Activated CD4-positive, alpha-beta T cell treated with anti-CD3 and anti-CD28 coated beads, Interleukin-2, amount 50 U/mL, for 4 hours (primary cell): ENCODE results near the gene ALOXE3.
"Not testable (repeated sequence)": the region's sequence is repeated elsewhere in the genome, so short reads cannot be mapped to it uniquely, and the experiment has no call there.

Experiments used
- DNase-seq, 2 experiments: peaks; one replicate each; pipeline ENCODE4 v3.0.0-alpha.2; 2020

The ALOXE3 gene

DNA sequence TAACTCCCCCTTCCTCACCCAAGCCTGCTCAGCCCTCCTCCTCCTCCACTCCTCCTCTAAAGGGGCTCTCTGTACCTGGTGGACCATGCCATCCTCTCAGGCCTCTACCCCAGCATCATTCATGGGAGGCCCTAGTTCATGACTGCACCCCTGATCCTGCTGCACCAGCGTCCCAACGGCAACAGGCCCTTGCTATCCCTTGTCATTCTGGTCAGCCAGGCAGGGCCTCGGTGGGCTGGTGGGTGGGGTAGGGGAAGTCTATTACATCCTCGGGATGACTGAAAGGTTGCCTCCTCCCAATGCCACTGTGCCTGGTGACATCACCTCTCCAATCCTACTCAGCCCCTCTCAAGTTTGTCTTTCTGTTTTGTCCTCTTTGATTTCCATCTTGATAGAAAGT, 50.5 kb downstream of the ALOXE3 start:
- DNase-seq: no peak

DNA sequence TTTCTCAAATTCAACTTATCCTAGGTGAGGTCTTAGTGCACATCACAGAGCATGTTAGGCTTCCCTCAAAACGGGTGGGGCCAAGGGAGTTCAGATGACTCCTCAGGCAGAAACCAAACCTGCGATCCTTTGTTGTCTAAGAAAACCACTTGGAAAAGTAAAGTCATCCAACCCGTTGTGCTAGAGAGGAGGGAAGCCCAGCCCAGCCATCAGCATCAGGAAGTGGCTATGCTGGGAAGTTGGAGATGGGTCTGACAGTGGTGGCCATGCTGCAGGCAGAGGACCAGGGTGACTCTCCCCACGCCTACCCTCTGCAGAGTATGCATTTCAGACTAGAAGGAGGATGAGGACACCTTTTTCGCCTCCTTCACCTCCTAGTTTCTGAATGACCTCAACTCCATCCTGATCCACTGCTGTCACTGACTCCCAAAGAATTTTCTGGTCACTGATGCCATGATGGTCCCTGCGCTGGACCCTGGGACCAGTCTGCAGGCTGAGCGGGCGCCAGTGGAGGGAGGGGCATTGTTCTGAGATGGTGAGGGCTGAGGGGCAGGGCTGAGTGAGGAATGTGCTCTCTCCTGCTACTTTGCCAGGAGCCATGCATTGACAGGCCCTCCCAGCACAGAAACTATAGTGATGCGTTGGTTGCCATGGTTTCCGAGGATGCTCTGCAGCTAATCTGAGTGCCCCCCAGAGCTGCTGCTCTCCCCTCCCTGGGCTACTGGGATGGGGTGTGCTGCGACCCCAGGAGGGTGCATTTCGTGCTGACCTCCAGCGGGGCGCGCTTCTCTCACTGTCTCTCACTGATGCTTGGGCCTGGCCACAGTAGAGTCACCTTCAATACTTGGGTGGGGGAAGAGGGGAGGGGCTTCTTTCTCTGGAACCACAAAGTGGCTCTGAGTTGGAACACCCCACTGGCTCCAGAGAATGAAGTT, 51.2 kb downstream of the ALOXE3 start:
- no peak for DNase-seq

DNA sequence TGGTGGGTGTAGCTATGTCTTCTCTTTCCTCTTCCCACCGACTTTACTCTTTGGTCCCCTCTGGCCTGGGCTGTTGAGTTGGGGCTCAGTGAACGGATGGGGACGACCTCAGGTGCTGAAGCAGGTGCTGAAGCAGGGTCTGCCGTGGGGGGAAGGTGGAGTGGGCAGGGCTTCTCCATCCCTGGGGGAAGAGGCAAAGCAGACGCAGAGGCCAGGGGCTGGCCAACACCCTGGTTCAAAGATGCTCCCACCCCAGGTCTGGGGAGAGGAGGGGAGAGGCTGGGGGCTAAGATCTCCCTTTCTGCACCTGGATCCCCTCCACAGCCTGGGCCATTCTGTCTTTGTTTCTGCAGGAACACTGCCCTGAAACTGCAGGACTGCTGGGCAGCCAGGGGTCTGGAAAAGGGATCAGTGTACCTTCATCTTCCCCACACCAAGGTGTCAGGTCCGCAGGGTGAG, 53.7 kb downstream of the ALOXE3 start:
- DNase-seq: no peak

DNA sequence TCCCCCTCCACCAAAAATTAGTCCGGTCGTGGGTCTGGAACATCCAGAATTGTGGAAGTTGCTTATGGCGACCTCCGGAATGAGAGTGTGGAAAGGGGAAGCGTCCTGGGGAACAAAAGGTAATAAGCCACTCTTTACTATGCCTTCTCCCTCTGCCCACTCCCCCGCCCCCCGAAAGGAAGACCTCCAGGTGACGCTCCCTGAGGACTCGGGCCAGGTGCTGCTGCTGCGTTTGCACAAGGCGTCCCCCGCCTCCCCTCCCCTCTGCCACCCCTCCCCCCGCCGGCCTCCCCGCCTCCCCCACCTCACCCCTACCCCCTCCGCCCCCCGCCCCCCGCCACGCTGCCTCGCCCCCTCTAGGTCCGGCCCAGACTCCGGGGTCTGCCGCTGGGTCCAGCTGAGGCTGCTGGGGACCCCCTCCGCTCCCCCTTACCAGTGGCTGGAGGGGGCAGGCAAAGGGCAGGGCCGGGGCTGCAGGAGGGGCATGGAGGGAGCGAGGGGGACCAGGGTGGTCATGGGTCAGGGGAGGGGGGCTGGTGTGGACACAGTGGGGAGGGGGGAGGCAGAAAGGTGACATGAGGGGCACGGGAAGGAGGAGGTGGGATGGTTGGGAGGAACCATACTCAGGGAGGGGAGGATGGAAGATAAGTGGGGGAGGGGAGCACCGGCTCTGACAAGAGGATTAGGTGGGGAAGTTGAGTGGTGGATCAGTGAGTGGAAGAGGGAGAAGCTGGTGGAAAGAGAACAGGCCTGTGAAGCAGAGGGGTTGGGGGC, 54.4 kb downstream of the ALOXE3 start:
- DNase-seq: no peak

DNA sequence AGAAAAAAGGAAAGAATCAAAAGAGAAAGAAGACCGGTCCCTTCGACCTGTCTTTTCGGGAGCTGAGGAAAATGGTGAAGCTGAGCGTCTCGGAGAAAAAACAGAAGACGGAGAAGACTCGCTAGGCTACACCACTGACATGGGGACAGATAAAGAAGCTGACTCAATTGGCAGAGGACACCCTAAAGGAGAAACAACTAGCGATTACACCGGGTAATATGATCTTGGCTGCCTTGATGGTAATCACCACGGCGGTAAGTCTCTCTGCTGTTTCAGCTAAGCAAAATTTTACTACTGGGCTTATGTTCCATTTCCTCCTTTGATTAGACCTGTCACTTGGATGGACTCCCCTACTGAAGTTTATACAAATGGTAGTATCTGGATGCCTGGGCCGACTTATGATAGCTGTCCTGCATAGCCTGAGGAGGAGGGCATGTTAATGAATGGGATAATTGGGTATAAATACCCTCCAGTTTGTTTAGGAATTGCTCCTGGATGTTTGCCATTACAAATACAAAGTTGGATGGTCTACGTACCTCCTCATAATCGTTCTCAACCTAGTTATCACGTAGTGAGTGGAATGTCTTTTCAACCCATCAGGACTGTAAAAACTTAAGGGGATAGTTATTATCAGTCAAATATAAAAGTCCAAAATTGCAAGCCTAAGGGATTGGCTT, 55.4 kb downstream of the ALOXE3 start:
- DNase-seq: no peak

DNA sequence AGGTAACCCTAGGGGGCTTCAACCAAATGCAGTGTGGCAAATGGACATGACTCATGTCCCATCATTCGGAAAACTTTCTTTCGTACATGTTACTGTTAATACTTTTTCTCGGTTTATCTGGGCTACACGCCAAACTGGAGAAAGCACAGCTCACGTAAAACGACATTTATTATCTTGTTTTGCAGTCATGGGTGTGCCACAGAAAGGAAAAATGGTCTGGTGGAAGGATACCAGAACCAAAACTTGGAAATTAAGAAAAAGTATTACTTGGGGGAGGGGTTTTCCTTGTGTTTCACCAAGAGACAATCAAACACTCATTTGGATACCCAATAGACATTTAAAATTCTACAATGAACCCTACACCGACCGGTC, 55.9 kb downstream of the ALOXE3 start:
- DNase-seq: no peak

DNA sequence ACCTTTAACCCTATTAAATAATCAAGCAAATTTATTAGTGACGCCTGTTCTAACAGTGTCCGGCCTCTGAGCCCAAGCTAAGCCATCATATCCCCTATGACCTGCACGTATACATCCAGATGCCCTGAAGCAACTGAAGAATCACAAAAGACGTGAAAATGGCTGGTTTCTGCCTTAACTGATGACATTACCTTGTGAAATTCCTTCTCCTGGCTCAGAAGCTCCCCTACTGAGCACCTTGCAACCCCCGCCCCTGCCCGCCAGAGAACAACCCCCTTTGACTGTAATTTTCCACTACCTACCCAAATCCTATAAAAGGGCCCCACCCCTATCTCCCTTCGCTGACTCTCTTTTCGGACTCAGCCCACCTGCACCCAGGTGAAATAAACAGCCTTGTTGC, 56.5 kb downstream of the ALOXE3 start:
- DNase-seq: not testable (repeated sequence)

DNA sequence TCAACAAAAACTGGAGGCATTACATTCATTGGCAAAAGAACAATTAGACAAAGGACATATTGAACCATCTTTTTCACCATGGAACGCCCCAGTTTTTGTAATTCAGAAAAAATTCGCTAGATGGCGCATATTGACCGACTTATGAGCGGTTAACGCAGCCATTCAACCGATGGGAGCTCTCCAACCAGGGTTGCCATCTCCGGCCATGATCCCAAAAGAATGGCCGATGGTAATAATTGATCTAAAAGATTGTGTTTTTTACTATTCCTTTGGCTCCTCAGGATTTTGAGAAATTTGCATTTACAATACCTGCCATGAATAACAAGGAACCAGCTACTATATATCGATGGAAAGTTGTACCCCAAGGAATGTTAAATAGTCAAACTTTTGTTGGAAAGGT, 58.0 kb downstream of the ALOXE3 start:
- peak; percentile 46 to 49 for DNase-seq

DNA sequence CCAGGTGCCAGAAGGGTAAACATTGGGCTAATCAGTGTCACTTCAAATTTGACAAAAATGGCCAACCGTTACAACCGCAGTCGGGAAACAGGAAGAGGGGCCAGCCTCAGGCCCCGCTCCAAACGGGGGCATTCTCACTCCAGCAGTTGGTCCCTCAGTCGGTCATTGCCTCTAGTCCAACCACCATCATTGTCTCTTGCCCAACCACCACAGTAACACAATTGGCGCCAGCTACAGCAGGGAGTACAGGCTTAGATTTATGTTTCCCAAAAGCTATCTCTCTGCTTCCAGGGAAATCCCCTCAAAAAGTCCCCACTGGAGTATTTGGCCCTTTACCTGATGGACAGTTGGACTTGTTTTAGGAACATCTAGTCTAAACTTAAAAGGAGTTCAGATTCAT, 59.2 kb downstream of the ALOXE3 start:
- no peak for DNase-seq

DNA sequence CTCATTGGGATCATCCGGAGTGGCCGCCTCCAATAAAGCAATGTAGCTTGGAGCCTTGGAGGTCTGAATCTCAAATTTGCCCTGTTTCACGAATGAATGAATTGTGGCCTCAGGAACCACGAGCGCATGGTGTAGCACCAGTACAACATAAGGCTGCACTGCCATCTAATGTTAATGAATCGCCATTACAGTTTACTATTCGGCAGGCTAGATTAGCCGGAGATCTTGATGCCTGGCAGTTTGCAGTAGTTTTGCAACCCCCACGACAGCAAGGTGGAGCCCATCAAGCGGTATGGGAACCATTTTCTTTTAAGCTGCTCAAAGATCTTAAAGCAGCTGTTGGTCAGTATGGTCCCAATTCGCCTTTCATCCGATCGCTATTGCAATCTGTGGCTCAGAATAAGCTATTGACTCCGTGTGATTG, 60.6 kb downstream of the ALOXE3 start:
- DNase-seq: peak; percentile 26 to 33

DNA sequence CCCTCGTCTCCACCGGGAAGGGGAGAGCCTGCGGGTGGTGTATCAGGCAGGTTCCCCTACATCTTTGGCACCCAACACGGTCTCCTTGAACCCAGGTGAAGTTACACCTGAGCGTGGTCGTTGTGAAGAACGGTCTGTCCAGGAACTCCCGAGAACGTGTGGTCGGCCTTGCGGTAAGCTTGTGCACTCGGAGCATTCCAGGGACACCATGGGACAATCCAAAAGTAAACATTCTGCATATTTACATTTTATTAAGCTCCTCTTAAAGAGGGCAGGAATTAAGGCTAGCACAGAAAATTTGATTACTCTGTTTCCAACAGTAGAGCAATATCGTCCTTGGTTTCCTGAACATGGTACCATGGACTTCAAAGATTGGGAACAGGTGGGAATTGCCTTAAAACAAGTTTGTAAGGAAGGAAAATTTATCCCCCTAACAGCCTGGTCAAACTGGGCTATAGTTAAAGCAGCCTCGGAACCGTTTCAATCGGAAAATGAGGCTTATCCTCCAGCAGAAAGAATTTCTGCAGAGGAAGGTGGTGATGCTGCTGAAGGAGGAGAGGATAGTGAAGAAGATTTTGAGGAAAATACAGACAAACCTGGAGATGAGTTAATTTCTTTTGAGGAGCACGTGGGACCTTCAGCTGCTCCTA, 61.2 kb downstream of the ALOXE3 start:
- no peak for DNase-seq

DNA sequence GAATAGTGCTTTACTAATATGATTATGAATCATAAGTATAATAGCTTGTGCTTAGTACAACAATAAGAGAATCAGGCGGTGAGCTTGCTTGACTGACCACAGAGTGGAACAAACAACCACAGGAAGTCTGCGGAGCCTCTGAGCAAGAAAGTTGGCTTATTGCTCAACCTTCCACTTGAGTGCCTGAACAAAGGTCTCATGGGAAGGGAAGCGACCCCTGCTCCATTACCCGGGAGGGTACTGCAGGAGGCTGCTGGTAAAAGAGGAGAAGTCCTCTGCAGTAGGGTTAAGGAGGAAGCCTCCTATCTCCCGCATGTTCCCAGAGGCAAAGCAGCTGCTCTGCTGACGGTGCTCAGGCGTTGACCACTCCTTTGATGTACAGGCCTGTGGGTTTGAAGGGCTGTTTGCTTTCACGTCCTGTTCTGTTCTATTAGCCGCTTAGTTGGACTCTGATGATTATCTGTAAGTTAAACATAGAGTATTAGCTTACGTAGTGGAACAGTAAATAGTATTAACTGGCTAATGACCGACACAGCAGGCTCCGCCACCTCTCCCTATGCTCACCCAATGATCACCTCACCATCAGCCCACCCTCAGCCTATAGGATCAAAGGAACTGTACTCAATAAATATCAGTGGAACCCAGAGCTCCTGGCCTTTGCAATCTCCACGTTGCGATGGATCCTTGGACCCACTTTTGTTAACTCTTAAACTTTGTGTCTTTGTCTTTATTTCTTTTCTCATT, 61.9 kb downstream of the ALOXE3 start:
- DNase-seq: no peak

DNA sequence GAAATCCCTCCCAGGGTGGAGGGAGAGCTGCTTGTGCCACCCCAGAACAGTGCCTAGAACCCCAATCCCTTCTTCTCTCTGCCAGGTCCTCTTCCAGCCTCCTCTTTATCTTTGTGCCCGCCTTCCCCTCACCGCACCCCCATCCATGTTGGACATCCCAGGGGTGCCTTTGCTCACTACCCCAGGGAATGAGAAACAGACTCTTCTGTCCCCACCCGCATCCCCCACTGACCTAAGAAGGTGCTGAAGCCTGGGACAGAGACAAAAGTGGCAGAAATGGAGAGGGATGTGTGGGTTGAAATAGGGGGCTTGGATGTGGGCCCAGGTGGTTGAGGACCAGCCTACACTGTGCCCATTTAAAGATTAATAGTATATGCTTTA, 62.5 kb downstream of the ALOXE3 start:
- DNase-seq: no peak

DNA sequence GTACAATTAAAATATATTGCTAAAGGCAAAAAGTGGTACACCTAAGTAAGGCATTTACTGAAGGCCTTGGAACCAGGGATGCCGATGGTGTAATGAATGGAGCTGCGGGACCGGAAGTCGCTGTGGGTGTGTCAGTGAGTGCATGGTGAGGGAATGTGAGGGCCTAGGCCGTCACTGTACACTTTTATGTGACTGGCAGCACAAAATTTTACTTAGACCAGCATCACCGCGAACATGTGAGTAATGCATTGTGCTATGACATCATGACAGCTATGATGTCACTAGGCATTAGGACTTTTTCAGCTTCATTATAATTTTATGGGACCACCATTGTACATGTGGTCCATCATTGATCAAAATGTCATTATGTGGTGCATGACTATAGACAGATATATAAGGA, 64.7 kb downstream of the ALOXE3 start:
- no peak for DNase-seq

DNA sequence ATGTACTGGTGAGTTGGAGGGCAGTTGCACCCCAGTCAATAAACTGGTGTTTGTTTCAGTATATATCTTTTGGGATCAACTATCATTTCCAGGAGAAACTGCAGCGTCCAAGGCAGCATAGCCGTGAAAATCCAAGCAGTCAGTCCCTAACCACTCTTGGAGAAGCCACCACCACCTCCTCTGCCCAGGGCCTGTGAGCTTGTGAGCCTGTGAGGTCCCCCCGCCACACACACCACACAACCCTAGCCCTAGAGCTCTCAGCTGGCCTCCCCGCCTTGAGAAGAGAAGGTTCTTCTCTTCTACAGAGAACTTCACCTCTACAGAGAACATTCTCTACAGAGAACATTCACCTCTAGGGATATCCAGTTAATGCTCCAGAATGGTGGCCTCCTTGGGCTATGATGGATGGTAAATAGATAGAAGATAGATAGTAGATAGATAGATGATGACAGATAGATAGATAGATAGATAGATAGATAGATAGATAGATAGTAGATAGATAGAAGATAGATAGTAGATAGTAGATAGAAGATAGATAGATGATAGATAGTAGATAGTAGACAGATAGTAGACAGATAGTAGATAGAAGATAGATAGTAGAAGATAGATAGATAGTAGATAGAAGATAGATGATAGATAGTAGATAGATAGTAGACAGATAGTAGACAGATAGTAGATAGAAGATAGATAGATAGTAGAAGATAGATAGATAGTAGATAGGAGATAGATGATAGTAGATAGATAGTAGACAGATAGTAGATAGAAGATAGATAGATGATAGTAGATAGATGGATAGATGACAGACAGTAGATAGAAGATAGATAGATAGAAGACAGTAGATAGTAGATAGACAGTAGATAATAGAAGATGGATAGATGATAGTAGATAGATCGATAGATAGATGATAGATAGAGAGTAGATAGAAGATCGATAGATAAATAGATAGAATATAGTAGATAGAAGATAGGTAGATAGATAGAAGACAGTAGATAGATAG, 65.8 kb downstream of the ALOXE3 start:
- no peak for DNase-seq

DNA sequence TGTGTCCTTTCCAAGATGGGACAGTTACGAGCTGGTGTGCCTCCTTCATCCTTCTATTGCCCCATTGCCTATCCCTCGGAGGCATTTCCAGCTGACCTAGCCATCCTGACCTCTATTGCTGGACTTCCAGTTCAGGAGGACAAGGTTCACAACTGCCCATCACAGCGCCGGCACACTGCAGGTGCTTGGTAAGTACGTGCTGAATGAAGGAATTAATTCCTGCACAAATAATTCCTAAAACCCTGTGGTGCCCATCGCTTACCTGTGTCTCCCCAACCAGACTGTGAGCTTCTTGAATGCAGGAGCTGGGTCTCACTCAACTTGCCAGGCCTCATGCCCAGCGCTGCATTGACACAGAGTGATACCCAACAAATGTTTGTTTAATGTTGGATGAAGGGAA, 66.5 kb downstream of the ALOXE3 start:
- no peak for DNase-seq

DNA sequence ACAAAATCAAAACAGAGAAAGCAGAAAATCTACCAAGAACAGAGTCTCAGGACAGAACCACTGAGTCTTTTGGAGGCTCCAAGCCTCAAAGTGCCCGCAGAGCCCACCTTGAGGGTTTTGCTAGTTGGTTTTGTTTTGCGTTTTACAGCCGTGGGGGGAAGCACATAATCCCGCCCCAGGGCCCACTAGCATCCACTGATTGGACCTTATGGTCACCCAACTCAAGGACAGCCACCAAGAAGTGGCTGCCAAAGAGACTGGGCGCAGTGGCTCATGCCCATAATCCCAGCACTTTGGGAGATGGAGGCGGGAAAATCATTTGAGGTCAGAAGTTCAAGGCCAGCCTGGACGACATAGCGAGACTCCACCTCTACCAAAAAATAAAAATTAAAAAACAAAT, 69.6 kb downstream of the ALOXE3 start:
- DNase-seq: no peak

DNA sequence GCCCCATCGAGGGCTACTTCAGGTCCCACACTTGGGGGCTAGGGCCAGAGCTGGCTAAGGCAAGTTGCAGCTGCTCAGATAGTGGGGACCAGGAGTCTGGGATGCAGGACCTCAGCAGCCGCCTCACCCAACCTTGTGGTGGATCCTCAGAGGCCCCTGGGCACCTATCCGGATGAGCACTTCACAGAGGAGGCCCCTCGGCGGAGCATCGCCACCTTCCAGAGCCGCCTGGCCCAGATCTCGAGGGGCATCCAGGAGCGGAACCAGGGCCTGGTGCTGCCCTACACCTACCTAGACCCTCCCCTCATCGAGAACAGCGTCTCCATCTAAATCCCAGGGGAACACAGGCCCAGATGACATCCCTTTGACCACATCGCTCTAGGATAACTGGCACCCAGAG, 70.1 kb downstream of the ALOXE3 start:
- DNase-seq: no peak

DNA sequence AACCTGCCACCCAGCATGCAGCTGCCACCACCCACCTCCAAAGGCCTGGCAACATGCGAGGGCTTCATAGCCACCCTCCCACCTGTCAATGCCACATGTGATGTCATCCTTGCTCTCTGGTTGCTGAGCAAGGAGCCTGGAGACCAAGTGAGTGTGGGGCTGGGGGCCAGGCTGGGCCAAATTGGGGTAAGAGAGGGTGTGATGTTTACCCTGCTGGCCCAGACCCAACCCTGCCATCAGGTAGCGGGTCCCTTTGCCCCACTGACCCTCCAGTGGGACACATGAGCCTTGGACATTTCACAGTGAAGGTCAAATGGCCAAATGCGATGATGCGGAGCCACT, 70.6 kb downstream of the ALOXE3 start:
- no peak for DNase-seq

DNA sequence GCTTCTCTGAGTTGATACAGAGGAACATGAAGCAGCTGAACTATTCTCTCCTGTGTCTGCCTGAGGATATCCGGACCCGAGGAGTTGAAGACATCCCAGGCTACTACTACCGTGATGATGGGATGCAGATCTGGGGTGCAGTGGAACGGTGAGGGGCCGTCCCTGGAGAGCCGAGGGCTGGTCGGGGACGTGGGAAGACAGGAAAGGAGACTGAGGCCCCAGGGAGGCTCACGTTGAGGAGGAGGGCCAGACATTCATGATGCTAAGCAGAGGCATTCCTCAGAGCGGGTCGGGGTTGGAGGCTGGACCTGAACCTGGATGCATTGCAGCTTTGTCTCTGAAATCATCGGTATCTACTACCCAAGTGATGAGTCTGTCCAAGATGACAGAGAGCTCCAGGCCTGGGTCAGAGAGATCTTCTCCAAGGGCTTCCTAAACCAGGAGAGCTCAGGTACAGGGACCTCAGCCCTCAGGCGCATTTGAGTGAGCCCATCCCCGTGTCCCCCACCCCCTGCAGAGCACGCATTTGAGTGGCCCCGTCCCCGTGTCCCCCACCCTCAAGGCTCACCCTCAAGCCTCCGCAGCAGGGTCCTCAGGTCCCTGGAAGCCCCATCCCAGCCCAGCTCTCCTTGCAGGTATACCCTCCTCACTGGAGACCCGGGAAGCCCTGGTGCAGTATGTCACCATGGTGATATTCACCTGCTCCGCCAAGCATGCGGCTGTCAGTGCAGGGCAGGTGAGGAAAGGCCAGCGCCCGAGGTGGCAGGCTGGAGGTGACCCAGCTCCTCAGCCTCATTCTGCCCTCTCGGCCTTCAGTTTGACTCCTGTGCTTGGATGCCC, 71.2 kb downstream of the ALOXE3 start:
- no peak for DNase-seq
